PC-3 (cell line): Measurements from ENCODE around the gene DRC1. TPM values are rescaled to one million over a fixed set of nuclear protein-coding genes. Genes with fewer than 3 reads are reported as not detected.

Experiments
- ATAC-seq: fragments of 200-7000 bp; cut with Tn5 transposase; 2 replicates; pipeline ENCODE4 v1.9.1; 2020; ENCODE audit warnings: mild to moderate bottlenecking, moderate library complexity
- BruUV-seq: library from RNA; stranded (reverse); fragments of 400-500 nt; replicated peaks from 2 replicates; lab custom pipeline; 2021; lab: Mats Ljungman, UMichigan
- CTCF ChIA-PET: fragments of 300-600 bp; sonication (Branson Sonifier 250); formaldehyde crosslinking; loops from one replicate; lab custom pipeline; 2022; ENCODE audit warnings: antibody characterized with exemption; lab: Charles Lee
- POLR2A ChIA-PET: fragments of 300-600 bp; sonication (Branson Sonifier 250); formaldehyde crosslinking; loops from one replicate; lab custom pipeline; 2022; ENCODE audit warnings: antibody characterized with exemption; ENCODE audit not compliant: unreplicated experiment; lab: Charles Lee
- DNase-seq: peaks from one replicate; pipeline ENCODE4 v3.0.0-alpha.2; 2015
- H2AFZ ChIP-seq: fragments of 300-600 bp; sonication (generic); 2 replicates; pipeline ENCODE4 v1.6.0; 2016; ENCODE audit warnings: antibody characterized with exemption, low read length
- H3F3A ChIP-seq: fragments of 300-600 bp; sonication (generic); one replicate; pipeline ENCODE4 v1.6.0; 2017; ENCODE audit warnings: antibody characterized with exemption, low read length, control low read depth, mild to moderate bottlenecking; ENCODE audit not compliant: unreplicated experiment
- H3K27ac ChIP-seq: fragments of 300-600 bp; sonication (generic); 2 replicates; pipeline ENCODE4 v1.5.1; 2016; ENCODE audit warnings: mild to moderate bottlenecking, low read length
- H3K27me3 ChIP-seq: fragments of 300-600 bp; sonication (generic); 2 replicates; pipeline ENCODE4 v1.6.1; 2016; ENCODE audit warnings: low read length, mixed read lengths
- H3K36me3 ChIP-seq: fragments of 300-600 bp; sonication (generic); 2 replicates; pipeline ENCODE4 v1.6.1; 2016; ENCODE audit warnings: low read depth, mixed run types, low read length, mixed read lengths
- H3K4me1 ChIP-seq: fragments of 300-600 bp; sonication (generic); 2 replicates; pipeline ENCODE4 v1.5.1; 2016; ENCODE audit warnings: low read length; ENCODE audit not compliant: insufficient read depth
- H3K4me2 ChIP-seq: fragments of 300-600 bp; sonication (generic); 2 replicates; pipeline ENCODE4 v1.6.0; 2016; ENCODE audit warnings: low read length
- H3K4me3 ChIP-seq: fragments of 300-600 bp; sonication (generic); 2 replicates; pipeline ENCODE4 v1.5.1; 2016; ENCODE audit warnings: mild to moderate bottlenecking, low read length, mixed read lengths
- H3K79me2 ChIP-seq: fragments of 300-600 bp; sonication (generic); 2 replicates; pipeline ENCODE4 v1.6.1; 2017; ENCODE audit warnings: low read length, mixed read lengths
- H3K9ac ChIP-seq: fragments of 300-600 bp; sonication (generic); 2 replicates; pipeline ENCODE4 v1.6.0; 2016; ENCODE audit warnings: mild to moderate bottlenecking, low read length
- H3K9me2 ChIP-seq: fragments of 300-600 bp; sonication (generic); replicated peaks from 2 replicates; pipeline ENCODE4 v1.6.1; 2016; ENCODE audit warnings: mixed run types, low read length, mixed read lengths
- H3K9me3 ChIP-seq: fragments of 300-600 bp; sonication (generic); 2 replicates; pipeline ENCODE4 v1.6.1; 2016; ENCODE audit warnings: low read length, mixed read lengths
- H4K20me1 ChIP-seq: fragments of 300-600 bp; sonication (generic); 2 replicates; pipeline ENCODE4 v1.6.1; 2016; ENCODE audit warnings: low read length, mixed read lengths
- CTCF ChIP-seq: fragments of 300-600 bp; sonication (generic); conservative IDR thresholded peaks from 2 replicates; pipeline ENCODE4 v1.5.1; 2017; ENCODE audit warnings: antibody characterized with exemption, low read depth, mild to moderate bottlenecking, low read length
- EZH2 ChIP-seq: fragments of 300-600 bp; sonication (generic); IDR thresholded peaks from one replicate; pipeline ENCODE4 v1.6.1; 2017; ENCODE audit warnings: antibody characterized with exemption, mild to moderate bottlenecking, low read length; ENCODE audit not compliant: unreplicated experiment
- EZH2phosphoT487 ChIP-seq: fragments of 300-600 bp; sonication (generic); IDR thresholded peaks from 2 replicates; pipeline ENCODE4 v1.6.1; 2018; ENCODE audit warnings: mild to moderate bottlenecking, antibody characterized with exemption, low read length, borderline replicate concordance
- intact Hi-C: fragments of 100-400 bp; cut with micrococcal nuclease; formaldehyde crosslinking; loops from 2 replicates; pipeline ENCODE4 v1.9.0; 2023
- total RNA-seq: library from RNA; depleted of rRNA; stranded (reverse); fragments of >200 nt; gene quantifications from 2 replicates; pipeline ENCODE4 v1.2.3, GENCODE V29; 2014

Gene DRC1
- total RNA-seq, 1 experiment from 2014 or later, result not detected

- Histone ChIP-seq H2AFZ (no peak overlapping the region), H3K27ac (no peak overlapping the region), H3K79me2 (peaks cover 96% of the 10 kb centered on the region), H4K20me1 (peaks cover 17% of the 10 kb centered on the region; the same call in 1 of the 2 replicates), H3F3A (no peaks in the 10 kb centered on the region), H3K9me3 (no peaks in the 10 kb centered on the region), H3K4me1 (peaks cover 25% of the 10 kb centered on the region), H3K9me2 (no peaks in the 10 kb centered on the region), H3K36me3 (0 out of 2 replicates have a peak, but pooled peaks cover 4% of the 10 kb centered on the region), H3K4me3 (no peak overlapping the region), H3K9ac (no peak overlapping the region), H3K27me3 (no peaks in the 10 kb centered on the region), H3K4me2 (no peak overlapping the region)
- intact Hi-C loops, result no loop called here
- TF ChIP-seq CTCF (no peak), EZH2 (no peak), EZH2phosphoT487 (no peak)
- ATAC-seq (no peak), DNase-seq (no peak)
- BruUV-seq, result no TSS peak
- CTCF ChIA-PET, result no interaction called here
- POLR2A ChIA-PET, result no interaction called here
Observed at GRCh38 chr2:26356771-26357170, 44.9 kb upstream of the DRC1 start.

GRCh38 chr2:26359886-26360473 lies 41.7 kb upstream of the DRC1 start:
- Histone ChIP-seq H3K79me2 (peaks cover 97% of the 10 kb centered on the region), H3K4me2 (no peak overlapping the region), H3K4me1 (peaks cover 29% of the 10 kb centered on the region), H3K27ac (no peak overlapping the region), H3K9me3 (no peaks in the 10 kb centered on the region), H3F3A (no peaks in the 10 kb centered on the region), H2AFZ (no peak overlapping the region), H3K27me3 (no peaks in the 10 kb centered on the region), H4K20me1 (peaks cover 27% of the 10 kb centered on the region), H3K9me2 (no peaks in the 10 kb centered on the region), H3K36me3 (0 out of 2 replicates have a peak, but pooled peaks cover 4% of the 10 kb centered on the region), H3K4me3 (no peak overlapping the region), H3K9ac (no peak overlapping the region)
- no TSS peak for BruUV-seq
- no peak for DNase-seq
- intact Hi-C loops, result no loop called here
- POLR2A ChIA-PET, result no interaction called here
- no peak for ATAC-seq
- CTCF ChIA-PET, result no interaction called here
- TF ChIP-seq EZH2 (no peak), CTCF (no peak)

- no peak overlapping the region for H3K4me3 ChIP-seq
- ATAC-seq (peak; percentile 87), DNase-seq (peak; percentile 75)
- H3K4me2 ChIP-seq, result peak overlapping the region; percentile 49
- H3K27me3 ChIP-seq, result no peaks in the 10 kb centered on the region
- intact Hi-C loops, result no loop called here
- TF ChIP-seq EZH2phosphoT487 (no peak), CTCF (no peak), EZH2 (no peak)
- no peak overlapping the region for H2AFZ ChIP-seq
- H3F3A ChIP-seq, result no peaks in the 10 kb centered on the region
- H3K9me2 ChIP-seq, result no peaks in the 10 kb centered on the region
- H3K27ac ChIP-seq, result peak overlapping the region; percentile 2; the same call in 1 of the 2 replicates
- ChIA-PET CTCF (no interaction called here), POLR2A (no interaction called here)
- H3K79me2 ChIP-seq, result peaks cover 73% of the 10 kb centered on the region
- H3K4me1 ChIP-seq, result peaks cover 14% of the 10 kb centered on the region
- H3K9me3 ChIP-seq, result no peaks in the 10 kb centered on the region
- no TSS peak for BruUV-seq
- H3K9ac ChIP-seq, result no peak overlapping the region
- peaks cover 19% of the 10 kb centered on the region for H3K36me3 ChIP-seq
- H4K20me1 ChIP-seq, result peaks cover 13% of the 10 kb centered on the region
Observed at GRCh38 chr2:26363323-26363722, 38.4 kb upstream of the DRC1 start.
